Activated CD8-positive, alpha-beta T cell treated with anti-CD3 and anti-CD28 coated beads for 36 hours (primary cell): ENCODE measurements around the gene CD6. TPM values are rescaled to one million over a fixed set of nuclear protein-coding genes. Genes with fewer than 3 reads are reported as not detected.

Experiments
- ATAC-seq: fragments of 200-7000 bp; cut with Tn5 transposase; one replicate; pipeline ENCODE4 v1.10.0; 2021; ENCODE audit warnings: mild to moderate bottlenecking, moderate library complexity
- CTCF ChIA-PET: fragments of 350-600 bp; sonication (Branson Sonifier 250); formaldehyde crosslinking; loops from one replicate; lab custom pipeline; 2021; ENCODE audit warnings: antibody characterized with exemption; lab: Charles Lee
- POLR2A ChIA-PET: fragments of 350-600 bp; sonication (Branson Sonifier 250); formaldehyde crosslinking; loops from one replicate; lab custom pipeline; 2021; ENCODE audit warnings: antibody characterized with exemption; lab: Charles Lee
- DNase-seq: peaks from one replicate; pipeline ENCODE4 v3.0.0-alpha.2; 2020
- H3K27ac Mint-ChIP-seq: one replicate; pipeline ENCODE4 v1.8.0; 2021; ENCODE audit warnings: mild to moderate bottlenecking, mixed read lengths
- H3K27me3 Mint-ChIP-seq: one replicate; pipeline ENCODE4 v1.8.0; 2021; ENCODE audit warnings: mixed read lengths
- H3K36me3 Mint-ChIP-seq: one replicate; pipeline ENCODE4 v1.8.0; 2021; ENCODE audit warnings: low read depth, mixed read lengths
- H3K4me1 Mint-ChIP-seq: one replicate; pipeline ENCODE4 v1.8.0; 2021; ENCODE audit warnings: low read depth, mixed read lengths
- H3K4me3 Mint-ChIP-seq: one replicate; pipeline ENCODE4 v1.8.0; 2021; ENCODE audit warnings: mild to moderate bottlenecking, moderate library complexity, mixed read lengths
- H3K9me3 Mint-ChIP-seq: one replicate; pipeline ENCODE4 v1.8.0; 2021; ENCODE audit warnings: mixed read lengths
- intact Hi-C: fragments of 100-400 bp; cut with micrococcal nuclease; formaldehyde crosslinking; loops from one replicate; pipeline ENCODE4 v1.10.0; 2022
- total RNA-seq, 2 experiments: library from RNA; stranded (reverse); gene quantifications; one replicate each; pipeline ENCODE4 v1.2.3, GENCODE V29; 2021
- TF ChIP-seq, protein P1 (sequence below): fragments of 200-600 bp; IDR thresholded peaks from one replicate; pipeline ENCODE4 v1.8.0; 2022; ENCODE audit warnings: antibody characterized with exemption, mild to moderate bottlenecking

CD6 gene
- total RNA-seq, 2 experiments from 2014 or later: 196 to 201 TPM

DNA sequence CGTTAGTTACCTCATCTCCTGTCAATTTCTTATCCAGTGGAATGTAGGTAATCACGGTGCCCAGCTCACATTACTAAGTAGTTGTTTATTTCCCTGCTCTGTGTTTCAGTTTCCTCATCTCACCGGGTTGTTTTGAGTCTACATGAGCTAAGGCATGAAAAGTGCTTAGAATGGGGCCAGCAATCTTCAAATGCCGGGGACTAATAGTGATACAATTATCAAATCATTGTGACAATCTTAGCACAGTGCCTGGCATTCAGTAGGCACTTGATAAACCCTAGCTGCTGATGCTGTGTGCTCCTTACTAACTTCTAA, 77.5 kb downstream of the CD6 start:
- ATAC-seq (peak; percentile 47), DNase-seq (no peak)
- POLR2A ChIA-PET: interaction anchor here (0.7 to 1.5 kb wide), 11 partner anchors 9 to 133 kb away, joined by 3 to 4 read pairs (median 3); no protein-coding TSS in a partner anchor
- CTCF ChIA-PET: interaction anchor here (1.4 to 1.7 kb wide), 3 partner anchors 12 to 79 kb away, joined by 3 to 7 read pairs (median 5); no protein-coding TSS in a partner anchor
- Mint-ChIP-seq H3K27me3 (no peaks in the 10 kb centered on the region), H3K4me3 (no peak overlapping the region), H3K4me1 (peaks cover 50% of the 10 kb centered on the region), H3K27ac (no peak overlapping the region), H3K36me3 (peaks cover 38% of the 10 kb centered on the region), H3K9me3 (no peaks in the 10 kb centered on the region)
- intact Hi-C loops: no loop called here
- TF ChIP-seq, protein P1, sequence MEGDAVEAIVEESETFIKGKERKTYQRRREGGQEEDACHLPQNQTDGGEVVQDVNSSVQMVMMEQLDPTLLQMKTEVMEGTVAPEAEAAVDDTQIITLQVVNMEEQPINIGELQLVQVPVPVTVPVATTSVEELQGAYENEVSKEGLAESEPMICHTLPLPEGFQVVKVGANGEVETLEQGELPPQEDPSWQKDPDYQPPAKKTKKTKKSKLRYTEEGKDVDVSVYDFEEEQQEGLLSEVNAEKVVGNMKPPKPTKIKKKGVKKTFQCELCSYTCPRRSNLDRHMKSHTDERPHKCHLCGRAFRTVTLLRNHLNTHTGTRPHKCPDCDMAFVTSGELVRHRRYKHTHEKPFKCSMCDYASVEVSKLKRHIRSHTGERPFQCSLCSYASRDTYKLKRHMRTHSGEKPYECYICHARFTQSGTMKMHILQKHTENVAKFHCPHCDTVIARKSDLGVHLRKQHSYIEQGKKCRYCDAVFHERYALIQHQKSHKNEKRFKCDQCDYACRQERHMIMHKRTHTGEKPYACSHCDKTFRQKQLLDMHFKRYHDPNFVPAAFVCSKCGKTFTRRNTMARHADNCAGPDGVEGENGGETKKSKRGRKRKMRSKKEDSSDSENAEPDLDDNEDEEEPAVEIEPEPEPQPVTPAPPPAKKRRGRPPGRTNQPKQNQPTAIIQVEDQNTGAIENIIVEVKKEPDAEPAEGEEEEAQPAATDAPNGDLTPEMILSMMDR: no peak

- ChIA-PET POLR2A (interaction anchor here (1.2 to 1.8 kb wide), 4 partner anchors 10 to 134 kb away, joined by 3 to 4 read pairs (median 3); no protein-coding TSS in a partner anchor), CTCF (interaction anchor here (1.4 kb wide), 1 partner anchor 12 kb away, joined by 3 read pairs; no protein-coding TSS in a partner anchor)
- no peak for DNase-seq
- no peak for ATAC-seq
- H3K27me3 Mint-ChIP-seq: no peaks in the 10 kb centered on the region
- peaks cover 54% of the 10 kb centered on the region for H3K4me1 Mint-ChIP-seq
- H3K36me3 Mint-ChIP-seq: peaks cover 40% of the 10 kb centered on the region
- no peak overlapping the region for H3K4me3 Mint-ChIP-seq
- H3K9me3 Mint-ChIP-seq: no peaks in the 10 kb centered on the region
- H3K27ac Mint-ChIP-seq: peak overlapping the region; percentile 27
- TF ChIP-seq, protein P1: no peak
- intact Hi-C loops: no loop called here
These were observed 78.4 kb downstream of the CD6 start for GRCh38 chr11:61049859-61050258.

DNA sequence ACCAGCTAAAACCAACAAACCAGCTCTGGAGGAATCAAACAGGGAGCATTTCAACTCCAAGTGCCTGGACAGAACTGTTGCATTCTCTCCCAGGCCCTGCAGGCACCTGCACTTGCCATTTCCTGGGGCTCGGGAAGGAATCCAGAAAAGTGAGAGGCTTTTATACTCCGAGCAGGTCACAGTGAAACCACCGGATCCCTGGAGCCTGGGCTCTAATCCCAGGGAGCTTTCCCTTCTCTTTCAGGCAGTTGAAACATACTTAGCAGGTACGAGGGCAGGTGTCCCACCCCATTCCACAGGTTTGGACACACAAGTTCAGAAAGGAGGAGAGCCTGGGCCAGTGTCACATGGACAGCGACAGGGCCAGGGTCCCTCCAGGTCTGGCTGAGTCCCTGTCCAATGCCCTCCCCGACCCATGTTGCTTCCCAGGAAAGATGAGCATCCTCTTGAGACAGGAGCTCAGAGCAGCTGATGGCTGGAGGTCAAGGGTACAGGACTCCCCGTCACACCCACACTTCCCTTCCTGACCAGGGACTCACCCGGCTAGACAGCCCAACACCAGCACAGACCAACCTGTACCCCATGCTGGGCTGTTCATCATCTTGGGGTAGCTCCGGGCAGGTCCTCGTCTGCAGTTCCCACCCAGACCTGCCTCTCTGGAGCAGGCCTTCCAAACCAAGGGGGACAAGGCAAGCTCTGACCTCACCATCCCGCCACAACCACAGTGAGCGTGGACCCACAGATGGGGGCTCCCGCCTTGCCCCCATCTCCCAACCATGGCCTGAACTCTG, 80.9 kb downstream of the CD6 start:
- Mint-ChIP-seq H3K27ac (no peak overlapping the region), H3K27me3 (no peaks in the 10 kb centered on the region), H3K36me3 (peaks cover 38% of the 10 kb centered on the region), H3K9me3 (no peaks in the 10 kb centered on the region), H3K4me1 (peaks cover 67% of the 10 kb centered on the region), H3K4me3 (no peak overlapping the region)
- TF ChIP-seq, protein P1: no peak
- intact Hi-C loops: no loop called here
- CTCF ChIA-PET: interaction anchor here (0.8 to 1.1 kb wide), 4 partner anchors 8 to 60 kb away, joined by 3 to 4 read pairs (median 3); no protein-coding TSS in a partner anchor
- DNase-seq (no peak), ATAC-seq (no peak)
- POLR2A ChIA-PET: interaction anchor here (0.6 to 3.2 kb wide), 7 partner anchors 8 to 1287 kb away, joined by 3 to 20 read pairs (median 4); no protein-coding TSS in a partner anchor

- no peak overlapping the region for H3K27ac Mint-ChIP-seq
- peaks cover 36% of the 10 kb centered on the region for H3K36me3 Mint-ChIP-seq
- ChIA-PET POLR2A (interaction anchor here (1.1 to 3.2 kb wide), 4 partner anchors 9 to 66 kb away, joined by 3 to 20 read pairs (median 5); no protein-coding TSS in a partner anchor), CTCF (interaction anchor here (0.8 to 1.1 kb wide), 2 partner anchors 9 to 59 kb away, joined by 3 to 4 read pairs; no protein-coding TSS in a partner anchor)
- TF ChIP-seq, protein P1: no peak
- H3K9me3 Mint-ChIP-seq: no peaks in the 10 kb centered on the region
- H3K4me1 Mint-ChIP-seq: peaks cover 64% of the 10 kb centered on the region
- DNase-seq: no peak
- intact Hi-C loops: no loop called here
- no peak for ATAC-seq
- no peaks in the 10 kb centered on the region for H3K27me3 Mint-ChIP-seq
- H3K4me3 Mint-ChIP-seq: no peak overlapping the region
These were observed 81.7 kb downstream of the CD6 start for GRCh38 chr11:61053191-61053590.

- Mint-ChIP-seq H3K4me3 (no peak overlapping the region), H3K27me3 (no peaks in the 10 kb centered on the region), H3K27ac (no peak overlapping the region), H3K36me3 (peaks cover 44% of the 10 kb centered on the region), H3K4me1 (peaks cover 64% of the 10 kb centered on the region), H3K9me3 (no peaks in the 10 kb centered on the region)
- ATAC-seq: no peak
- intact Hi-C loops: no loop called here
- DNase-seq: no peak
- ChIA-PET CTCF (interaction anchor here (0.6 to 2.2 kb wide), 3 partner anchors 12 to 133 kb away, joined by 3 to 9 read pairs (median 3); no protein-coding TSS in a partner anchor), POLR2A (interaction anchor here (1.0 to 2.1 kb wide), 4 partner anchors 11 to 27 kb away, joined by 3 to 13 read pairs (median 4); no protein-coding TSS in a partner anchor)
- TF ChIP-seq, protein P1: no peak
These were observed 83.0 kb downstream of the CD6 start for GRCh38 chr11:61054513-61054912.
